ENCODE measurements around the gene RIIAD1.

- TF ChIP-seq CTCF (IDR thresholded peaks at IDR 0.05) (no peak), MLX (CRISPR knock-in tag; IDR thresholded peaks at IDR 0.05) (no peak), NFYB (CRISPR knock-in tag; conservative IDR thresholded peaks at IDR 0.05; ENCODE audit: low read depth) (no peak), USF1 (CRISPR knock-in tag; IDR thresholded peaks at IDR 0.05) (no peak), FOXJ3 (CRISPR knock-in tag; IDR thresholded peaks at IDR 0.05; ENCODE audit: borderline replicate concordance) (no peak), RORB (CRISPR knock-in tag; IDR thresholded peaks at IDR 0.05) (no peak), AFF4 (CRISPR knock-in tag; IDR thresholded peaks at IDR 0.05; ENCODE audit: borderline replicate concordance) (no peak), MAX (CRISPR knock-in tag; IDR thresholded peaks at IDR 0.05) (no peak), JUN (CRISPR knock-in tag; IDR thresholded peaks at IDR 0.05) (no peak), ZBTB21 (CRISPR knock-in tag; IDR thresholded peaks at IDR 0.05; ENCODE audit: borderline replicate concordance) (no peak), NR2C2 (CRISPR knock-in tag; IDR thresholded peaks at IDR 0.05) (no peak), ZMAT4 (CRISPR knock-in tag; IDR thresholded peaks at IDR 0.05) (no peak)
Measured at GRCh38 chr1:151713874-151714273, 7.4 kb upstream of the RIIAD1 start.
